MM.1S (cell line): ENCODE measurements around the gene TMEM267.

ENCODE experiments used
- DNase-seq: peaks from one replicate; pipeline ENCODE4 v3.0.0-alpha.2; 2015
- H2AFZ ChIP-seq: fragments of 300-600 bp; sonication (generic); 2 replicates; pipeline ENCODE4 v1.6.0; 2016; ENCODE audit warnings: antibody characterized with exemption, low read length
- H3F3A ChIP-seq: fragments of 300-600 bp; sonication (generic); 2 replicates; pipeline ENCODE4 v1.6.1; 2016; ENCODE audit warnings: mild to moderate bottlenecking, antibody characterized with exemption, low read length, moderate library complexity, mixed read lengths; ENCODE audit not compliant: insufficient read depth
- H3K27ac ChIP-seq: fragments of 300-600 bp; sonication (generic); 2 replicates; pipeline ENCODE4 v1.5.1; 2016; ENCODE audit warnings: mild to moderate bottlenecking, low read length
- H3K27me3 ChIP-seq: fragments of 300-600 bp; sonication (generic); replicated peaks from 2 replicates; pipeline ENCODE4 v1.6.0; 2016; ENCODE audit warnings: low read length; ENCODE audit not compliant: insufficient read depth
- H3K36me3 ChIP-seq: fragments of 300-600 bp; sonication (generic); replicated peaks from 2 replicates; pipeline ENCODE4 v1.6.1; 2016; ENCODE audit warnings: mild to moderate bottlenecking, low read length, mixed read lengths; ENCODE audit not compliant: insufficient read depth
- H3K4me1 ChIP-seq: fragments of 300-600 bp; sonication (generic); 2 replicates; pipeline ENCODE4 v1.6.1; 2016; ENCODE audit warnings: low read length, mixed read lengths
- H3K4me2 ChIP-seq: fragments of 300-600 bp; sonication (generic); 2 replicates; pipeline ENCODE4 v1.6.0; 2016; ENCODE audit warnings: low read depth, low read length
- H3K4me3 ChIP-seq: fragments of 300-600 bp; sonication (generic); 2 replicates; pipeline ENCODE4 v1.5.1; 2016; ENCODE audit warnings: low read length, mixed read lengths
- H3K79me2 ChIP-seq: fragments of 300-600 bp; sonication (generic); 2 replicates; pipeline ENCODE4 v1.6.1; 2016; ENCODE audit warnings: mixed run types, low read length, mixed read lengths
- H3K9ac ChIP-seq: fragments of 300-600 bp; sonication (generic); 2 replicates; pipeline ENCODE4 v1.6.1; 2016; ENCODE audit warnings: low read length, mixed read lengths
- H3K9me2 ChIP-seq: fragments of 300-600 bp; sonication (generic); replicated peaks from 2 replicates; pipeline ENCODE4 v1.6.1; 2016; ENCODE audit warnings: mild to moderate bottlenecking, low read length, mixed read lengths; ENCODE audit not compliant: insufficient read depth
- H3K9me3 ChIP-seq: fragments of 300-600 bp; sonication (generic); replicated peaks from 2 replicates; pipeline ENCODE4 v1.6.1; 2016; ENCODE audit warnings: mild to moderate bottlenecking, low read length, mixed read lengths; ENCODE audit not compliant: insufficient read depth
- H4K20me1 ChIP-seq: fragments of 300-600 bp; sonication (generic); 2 replicates; pipeline ENCODE4 v1.6.1; 2016; ENCODE audit warnings: mild to moderate bottlenecking, low read length, moderate library complexity, mixed read lengths; ENCODE audit not compliant: insufficient read depth
- EZH2 ChIP-seq: fragments of 300-600 bp; sonication (generic); optimal IDR thresholded peaks from 2 replicates; pipeline ENCODE3; 2017; ENCODE audit warnings: low read depth, mild to moderate bottlenecking, antibody characterized with exemption, low read length, mixed read lengths
- EZH2phosphoT487 ChIP-seq: fragments of 300-600 bp; sonication (generic); IDR thresholded peaks from 2 replicates; pipeline ENCODE4 v1.6.1; 2018; ENCODE audit warnings: antibody characterized with exemption, low read length
- TF ChIP-seq, protein P1 (sequence below): fragments of 300-600 bp; sonication (generic); IDR thresholded peaks from 2 replicates; pipeline ENCODE4 v1.5.1; 2016; ENCODE audit warnings: antibody characterized with exemption, low read length, mixed read lengths

TMEM267 gene

DNA sequence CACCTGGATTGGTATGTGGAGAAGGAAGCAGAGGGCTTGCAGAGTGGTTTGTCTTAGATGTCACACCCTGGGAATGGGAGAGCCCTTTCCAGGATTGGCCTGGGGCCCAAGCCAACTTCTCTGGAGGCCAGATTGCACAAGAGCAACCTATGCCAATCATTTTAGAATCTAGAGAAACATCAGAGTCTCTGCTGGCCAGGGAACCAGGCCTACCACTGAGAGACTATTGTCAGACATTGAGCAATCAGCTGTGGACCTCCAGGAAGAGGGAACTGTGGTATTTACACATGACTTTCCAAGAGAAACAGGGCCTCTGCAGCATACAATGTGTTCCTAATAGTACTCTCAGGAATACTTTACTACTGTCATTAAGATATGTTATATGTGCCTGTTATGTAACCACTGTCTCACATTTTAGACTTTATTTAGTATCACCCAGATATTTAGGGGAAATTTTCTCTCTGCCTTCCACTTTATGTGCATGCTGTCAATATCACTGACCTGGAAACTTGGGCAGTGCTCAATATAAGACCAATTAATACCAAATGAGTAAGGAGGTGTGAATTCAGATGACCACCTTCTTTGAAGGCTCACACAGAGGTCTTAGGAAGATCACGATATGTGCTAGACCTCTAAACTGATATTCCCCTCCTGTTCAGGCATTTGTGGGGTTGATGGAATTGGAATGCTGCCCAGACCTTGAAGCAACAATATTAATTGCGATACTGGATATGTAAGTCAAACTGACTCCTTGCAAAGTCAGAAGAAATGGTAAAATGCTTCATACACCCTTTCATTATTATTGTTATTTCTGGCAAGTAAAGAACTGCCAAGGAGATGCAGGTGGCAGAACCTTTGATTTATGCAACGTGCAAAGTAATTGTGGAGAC, 50.9 kb downstream of the TMEM267 start:
- H3K27me3 ChIP-seq, result no peaks in the 10 kb centered on the region
- H3K27ac ChIP-seq, result no peak overlapping the region
- no peaks in the 10 kb centered on the region for H4K20me1 ChIP-seq
- no peaks in the 10 kb centered on the region for H3F3A ChIP-seq
- no peak overlapping the region for H3K4me3 ChIP-seq
- H3K9me2 ChIP-seq, result no peaks in the 10 kb centered on the region
- no peaks in the 10 kb centered on the region for H3K36me3 ChIP-seq
- no peak overlapping the region for H2AFZ ChIP-seq
- H3K79me2 ChIP-seq, result no peaks in the 10 kb centered on the region
- H3K4me2 ChIP-seq, result no peak overlapping the region
- TF ChIP-seq EZH2 (no peak), EZH2phosphoT487 (no peak)
- TF ChIP-seq, protein P1, sequence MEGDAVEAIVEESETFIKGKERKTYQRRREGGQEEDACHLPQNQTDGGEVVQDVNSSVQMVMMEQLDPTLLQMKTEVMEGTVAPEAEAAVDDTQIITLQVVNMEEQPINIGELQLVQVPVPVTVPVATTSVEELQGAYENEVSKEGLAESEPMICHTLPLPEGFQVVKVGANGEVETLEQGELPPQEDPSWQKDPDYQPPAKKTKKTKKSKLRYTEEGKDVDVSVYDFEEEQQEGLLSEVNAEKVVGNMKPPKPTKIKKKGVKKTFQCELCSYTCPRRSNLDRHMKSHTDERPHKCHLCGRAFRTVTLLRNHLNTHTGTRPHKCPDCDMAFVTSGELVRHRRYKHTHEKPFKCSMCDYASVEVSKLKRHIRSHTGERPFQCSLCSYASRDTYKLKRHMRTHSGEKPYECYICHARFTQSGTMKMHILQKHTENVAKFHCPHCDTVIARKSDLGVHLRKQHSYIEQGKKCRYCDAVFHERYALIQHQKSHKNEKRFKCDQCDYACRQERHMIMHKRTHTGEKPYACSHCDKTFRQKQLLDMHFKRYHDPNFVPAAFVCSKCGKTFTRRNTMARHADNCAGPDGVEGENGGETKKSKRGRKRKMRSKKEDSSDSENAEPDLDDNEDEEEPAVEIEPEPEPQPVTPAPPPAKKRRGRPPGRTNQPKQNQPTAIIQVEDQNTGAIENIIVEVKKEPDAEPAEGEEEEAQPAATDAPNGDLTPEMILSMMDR, result no peak
- H3K9ac ChIP-seq, result no peak overlapping the region
- DNase-seq, result no peak
- no peaks in the 10 kb centered on the region for H3K9me3 ChIP-seq
- H3K4me1 ChIP-seq, result no peaks in the 10 kb centered on the region

DNA sequence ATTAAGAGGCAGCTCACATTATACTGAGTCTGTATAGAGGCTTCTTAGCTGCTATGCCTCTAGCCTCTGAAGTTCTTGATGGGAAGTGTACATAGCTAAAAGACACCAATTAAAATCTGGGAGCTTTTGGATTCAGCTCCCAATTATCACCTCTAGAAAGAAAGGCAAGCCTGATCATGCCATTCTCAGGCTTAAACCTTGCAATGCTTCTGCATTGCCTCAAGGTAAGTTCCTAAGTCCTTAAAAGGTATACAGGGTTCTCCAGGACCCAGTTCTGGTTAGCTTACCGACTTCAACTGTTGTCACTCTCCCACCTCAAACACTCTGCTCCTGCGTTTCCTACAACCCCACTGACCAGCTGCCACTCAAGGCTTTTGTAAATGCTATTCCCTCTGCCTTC, 54.0 kb downstream of the TMEM267 start:
- TF ChIP-seq EZH2, result no peak
- TF ChIP-seq, protein P1, result no peak
- no peak for TF ChIP-seq EZH2phosphoT487
- Histone ChIP-seq H3K4me1 (no peaks in the 10 kb centered on the region), H3K79me2 (no peaks in the 10 kb centered on the region), H3K27me3 (no peaks in the 10 kb centered on the region), H3K4me3 (no peak overlapping the region), H3K36me3 (no peaks in the 10 kb centered on the region), H2AFZ (no peak overlapping the region), H3K27ac (no peak overlapping the region), H3K9ac (no peak overlapping the region), H3K9me2 (no peaks in the 10 kb centered on the region), H4K20me1 (no peaks in the 10 kb centered on the region), H3F3A (no peaks in the 10 kb centered on the region), H3K4me2 (no peak overlapping the region), H3K9me3 (no peaks in the 10 kb centered on the region)
- no peak for DNase-seq

DNA sequence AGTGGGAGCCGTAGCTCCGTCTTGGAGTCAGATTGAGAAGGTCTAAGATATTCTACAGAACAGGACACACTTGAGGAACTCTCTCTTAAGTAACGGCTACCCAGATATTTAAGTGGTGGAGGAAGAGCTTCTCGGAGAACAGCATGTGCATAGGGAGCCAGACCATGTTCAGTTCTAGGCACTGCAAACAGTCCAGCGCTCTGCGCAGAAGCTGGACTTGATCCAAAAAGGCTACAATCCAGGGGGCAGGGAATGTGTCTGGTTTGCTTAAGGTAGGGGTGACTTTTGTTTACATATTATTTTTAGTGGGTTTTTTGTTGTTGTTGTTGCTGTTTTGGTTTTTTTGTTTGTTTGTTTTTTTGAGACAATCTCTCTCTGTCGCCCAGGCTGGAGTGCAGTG, 54.6 kb downstream of the TMEM267 start:
- Histone ChIP-seq H3K79me2 (no peaks in the 10 kb centered on the region), H3K36me3 (no peaks in the 10 kb centered on the region), H3K27ac (no peak overlapping the region), H3K4me1 (no peaks in the 10 kb centered on the region), H3K9me2 (no peaks in the 10 kb centered on the region), H2AFZ (no peak overlapping the region), H3K4me2 (no peak overlapping the region), H3K9me3 (no peaks in the 10 kb centered on the region), H3F3A (no peaks in the 10 kb centered on the region), H3K4me3 (no peak overlapping the region), H4K20me1 (no peaks in the 10 kb centered on the region), H3K9ac (no peak overlapping the region), H3K27me3 (no peaks in the 10 kb centered on the region)
- no peak for DNase-seq
- TF ChIP-seq EZH2, result no peak
- TF ChIP-seq, protein P1, result no peak
- TF ChIP-seq EZH2phosphoT487, result no peak
